Measurements from ENCODE around the gene USF2.
A peak's percentile ranks its signal among the peaks of the same experiment; 100 is the strongest.
"Not testable (repeated sequence)": the region's sequence is repeated elsewhere in the genome, so short reads cannot be mapped to it uniquely, and the experiment has no call there.

The USF2 gene

GRCh38 chr19:35268536-35269437, at the start of gene USF2:
TSS of gene USF2 (plus strand) at chr19:35268962. CDS start at chr19:35269102, 140 bp downstream.
- peak; percentile 42 for DNase-seq (ENCODE audit: low read depth)

GRCh38 chr19:35219008-35219407, 49.8 kb upstream of the USF2 start:
- no peak for DNase-seq (ENCODE audit: low read depth)

- DNase-seq (ENCODE audit: low read depth), result no peak
Measured at GRCh38 chr19:35220315-35220921, 48.3 kb upstream of the USF2 start.

GRCh38 chr19:35220973-35221590, 47.7 kb upstream of the USF2 start:
- DNase-seq (ENCODE audit: low read depth), result not testable (repeated sequence)

DNA sequence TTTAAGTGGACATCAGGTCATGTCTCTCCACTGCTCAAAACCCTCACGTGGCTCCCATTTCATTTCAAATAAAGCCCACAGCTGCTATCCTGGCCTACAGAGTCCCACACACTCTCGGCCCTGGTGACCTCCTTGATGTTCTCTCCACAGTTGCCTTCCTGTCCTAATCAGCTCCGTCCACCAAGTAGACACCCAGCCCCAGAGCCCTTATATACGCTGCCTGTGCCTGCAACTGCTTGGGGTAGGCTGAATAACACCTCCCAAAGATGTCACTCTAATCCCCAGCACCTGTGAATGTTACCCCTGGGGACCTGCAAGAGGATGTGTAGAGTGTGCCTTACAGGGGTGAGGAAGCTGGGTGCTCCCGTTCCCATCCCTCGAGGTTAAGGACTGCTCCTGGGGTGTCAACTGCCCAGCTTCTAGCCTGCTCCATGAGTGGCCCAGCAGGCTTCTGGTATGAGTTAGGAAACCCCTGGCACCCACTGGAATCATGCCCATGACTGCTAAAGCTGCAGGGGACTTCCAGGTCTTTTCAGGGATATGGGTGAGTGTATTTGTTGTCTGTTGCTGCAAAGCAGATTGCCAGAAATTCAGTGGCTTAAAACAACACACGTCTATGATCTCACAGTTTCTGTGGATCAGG, 46.3 kb upstream of the USF2 start:
- no peak for DNase-seq (ENCODE audit: low read depth)

- DNase-seq (ENCODE audit: low read depth), result no peak
Measured at GRCh38 chr19:35223084-35223790, 45.5 kb upstream of the USF2 start.

DNA sequence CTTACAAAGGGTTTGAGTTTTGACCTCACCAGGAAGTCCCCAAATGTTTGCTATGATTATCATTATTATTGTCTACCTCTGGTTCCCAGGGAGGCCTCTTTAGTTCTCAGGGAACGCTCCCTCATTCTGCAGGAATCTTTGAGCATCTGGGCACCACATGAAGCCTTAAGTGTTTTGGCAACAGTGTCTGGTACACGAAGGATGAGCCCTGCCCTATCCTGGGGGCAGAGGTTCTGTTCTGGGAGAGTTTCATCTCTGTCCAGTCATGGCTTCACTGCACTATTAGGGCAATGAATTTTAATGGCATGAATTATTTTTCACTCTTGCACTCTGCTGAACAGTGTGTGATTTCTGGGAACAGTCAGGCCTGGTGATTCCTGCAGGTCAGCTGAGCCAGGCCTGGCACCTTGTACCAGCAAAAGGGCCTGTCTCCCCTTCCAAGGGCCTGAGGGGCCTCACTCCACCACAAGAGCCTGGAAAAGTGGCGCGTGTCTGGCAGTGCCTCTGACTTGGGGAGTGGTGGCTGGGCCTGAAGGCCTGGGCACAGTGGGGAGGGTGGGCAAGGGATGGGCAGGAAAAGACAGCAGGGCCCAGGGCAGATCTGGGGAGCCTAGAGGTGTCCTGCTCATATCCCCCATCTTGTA, 44.8 kb upstream of the USF2 start:
- no peak for DNase-seq (ENCODE audit: low read depth)

- DNase-seq (ENCODE audit: low read depth), result no peak
Measured at GRCh38 chr19:35224681-35225571, 43.8 kb upstream of the USF2 start.

- no peak for DNase-seq (ENCODE audit: low read depth)
Measured at GRCh38 chr19:35225951-35226350, 42.8 kb upstream of the USF2 start.

- DNase-seq (ENCODE audit: low read depth), result no peak
Measured at GRCh38 chr19:35226748-35227147, 42.0 kb upstream of the USF2 start.

GRCh38 chr19:35228177-35228930, 40.4 kb upstream of the USF2 start, which contains the start of gene FAM187B:
TSS of gene FAM187B (minus strand) at chr19:35228739. CDS start at chr19:35228680, 59 bp downstream.
- DNase-seq (ENCODE audit: low read depth), result no peak

GRCh38 chr19:35229601-35230000, 39.2 kb upstream of the USF2 start:
- DNase-seq (ENCODE audit: low read depth), result no peak

- DNase-seq (ENCODE audit: low read depth), result no peak
Measured at GRCh38 chr19:35231956-35232645, 36.7 kb upstream of the USF2 start.

DNA sequence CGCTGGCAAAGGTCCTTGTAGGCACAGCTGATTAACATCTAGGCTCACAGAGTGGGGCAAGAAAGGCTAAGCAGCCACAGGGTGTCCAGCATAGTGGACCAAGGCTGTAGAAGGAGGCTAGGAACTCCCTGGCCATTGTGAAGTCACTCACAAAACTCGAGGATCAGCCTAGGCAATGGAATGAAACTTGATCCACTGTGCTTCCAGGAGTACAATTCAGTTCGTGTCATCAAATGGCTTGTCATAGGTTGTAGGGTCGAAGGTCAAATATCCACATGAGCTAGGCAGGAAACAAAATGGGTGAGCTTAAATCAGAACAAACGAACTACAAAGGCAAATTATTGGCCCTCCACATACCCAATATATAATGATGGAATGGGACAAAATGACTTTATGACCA, 35.9 kb upstream of the USF2 start:
- DNase-seq (ENCODE audit: low read depth), result no peak

- no peak for DNase-seq (ENCODE audit: low read depth)
Measured at GRCh38 chr19:35236638-35237400, 31.9 kb upstream of the USF2 start.

DNA sequence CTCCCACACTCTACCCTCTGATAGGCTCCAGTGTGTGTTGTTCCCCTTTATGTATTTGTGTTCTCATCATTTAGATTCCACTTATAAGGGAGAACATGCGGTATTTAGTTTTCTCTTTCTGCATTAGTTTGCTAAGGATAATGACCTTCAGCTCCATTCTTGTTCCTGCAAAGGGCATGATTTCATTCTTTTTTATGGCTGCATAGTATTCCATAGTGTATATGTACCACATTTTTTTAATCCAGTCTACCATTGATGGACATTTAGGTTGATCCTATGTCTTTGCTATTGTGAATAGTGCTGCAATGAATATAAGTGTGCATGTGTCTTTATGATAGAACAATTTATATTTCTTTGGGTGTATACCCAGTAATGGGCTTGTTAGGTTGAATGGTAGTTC, 29.2 kb upstream of the USF2 start:
- DNase-seq (ENCODE audit: low read depth), result not testable (repeated sequence)

DNA sequence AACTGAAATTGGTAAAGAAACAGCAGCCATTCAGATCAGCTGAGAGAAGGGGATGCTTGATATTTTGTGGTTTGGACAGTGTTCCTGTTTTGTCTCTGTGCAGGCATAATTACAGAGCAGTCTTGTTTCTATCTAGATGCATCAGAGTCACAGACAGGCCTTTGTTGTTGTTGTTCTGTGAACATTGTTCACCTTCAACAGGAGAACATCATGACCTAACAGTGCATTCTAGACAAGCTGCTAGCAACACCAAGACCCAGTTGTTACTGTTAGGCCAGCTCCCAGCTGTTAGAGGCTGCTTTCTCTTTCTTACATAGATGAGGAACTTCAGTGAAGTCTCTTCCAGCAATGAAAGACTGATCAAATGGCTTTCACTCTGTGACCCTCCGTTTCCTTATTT, 28.4 kb upstream of the USF2 start:
- no peak for DNase-seq (ENCODE audit: low read depth)

- no peak for DNase-seq (ENCODE audit: low read depth)
Measured at GRCh38 chr19:35241417-35241816, 27.3 kb upstream of the USF2 start.

Data from stimulated activated CD8-positive, alpha-beta memory T cell treated with anti-CD3 and anti-CD28 coated beads, Interleukin-12 subunit alpha, Interleukin-12 subunit beta, amount 100 ng/mL, for 4 hours (primary cell).